ENCODE measurements around the gene MCTP1. TPM values are rescaled to one million over a fixed set of nuclear protein-coding genes. Genes with fewer than 3 reads are reported as not detected.

Gene MCTP1
- total RNA-seq, 1 experiment from 2014 or later = 2.5 TPM

- Mint-ChIP-seq H3K9me3 (peaks cover 4% of the 10 kb centered on the region in 2 experiments; a peak in 3 of 5 replicates), H3K27ac (0 out of 7 replicates have a peak overlapping the region, but pooled peaks of 1 of the 3 experiments have one; percentile 30), H3K4me1 (peaks cover 0 to 5% of the 10 kb centered on the region in 2 experiments; a peak in 1 of 4 replicates), H3K4me3 (no peak overlapping the region), H3K27me3 (ENCODE audit: low read depth) (no peaks in the 10 kb centered on the region), H3K36me3 (ENCODE audit: insufficient read depth in 1 of 3, low read depth in 3 of 3) (peaks cover 0 to 6% (median 2%) of the 10 kb centered on the region in 3 experiments; a peak in 1 of 7 replicates)
- Histone ChIP-seq H3K4me1 (ENCODE audit: insufficient read depth, low read length) (no peaks in the 10 kb centered on the region), H3K9me3 (ENCODE audit: control insufficient read depth, low read depth, low read length) (no peaks in the 10 kb centered on the region), H2AK5ac (ENCODE audit: insufficient read length, low read length) (no peak overlapping the region), H3K23ac (ENCODE audit: insufficient read length, low read depth, low read length) (no peak overlapping the region), H4K8ac (replicated peaks; ENCODE audit: insufficient read length, low read depth, low read length) (no peak overlapping the region), H2BK20ac (ENCODE audit: low read depth, low read length, poor library complexity, severe bottlenecking) (no peak overlapping the region), H3K27ac (ENCODE audit: insufficient read length, low read depth, low read length) (no peak overlapping the region), H4K5ac (ENCODE audit: insufficient read length, low read depth, low read length) (no peak overlapping the region), H3K18ac (ENCODE audit: insufficient read length, low read depth, low read length) (no peak overlapping the region), H2BK120ac (ENCODE audit: low read depth, low read length, poor library complexity, severe bottlenecking) (no peak overlapping the region), H2BK5ac (ENCODE audit: insufficient read length, low read length) (no peak overlapping the region), H4K20me1 (ENCODE audit: control insufficient read depth, insufficient read depth, insufficient read length) (no peaks in the 10 kb centered on the region), H2BK12ac (ENCODE audit: insufficient read length, low read depth, low read length) (no peak overlapping the region), H3K23me2 (ENCODE audit: insufficient read length, low read depth, low read length, poor library complexity, severe bottlenecking) (no peaks in the 10 kb centered on the region), H2BK15ac (ENCODE audit: low read depth, low read length) (no peak overlapping the region), H2AFZ (ENCODE audit: low read length) (no peak overlapping the region), H3K79me2 (ENCODE audit: insufficient read depth, low read length) (no peaks in the 10 kb centered on the region), H4K91ac (ENCODE audit: insufficient read length, low read depth, low read length) (no peak overlapping the region), H3K56ac (ENCODE audit: insufficient read length, low read depth, low read length) (no peak overlapping the region), H3K9ac (ENCODE audit: extremely low read depth, insufficient read length, low read length) (no peak overlapping the region), H3K27me3 (ENCODE audit: insufficient read depth, low read length) (no peaks in the 10 kb centered on the region), H3T11ph (ENCODE audit: low read length) (no peak overlapping the region), H3K79me1 (ENCODE audit: insufficient read depth, low read depth, low read length, poor library complexity, severe bottlenecking) (no peaks in the 10 kb centered on the region), H3K14ac (ENCODE audit: insufficient read depth, low read length) (no peak overlapping the region), H3K4ac (ENCODE audit: low read depth, low read length) (no peak overlapping the region), H3K4me2 (ENCODE audit: insufficient read depth, insufficient read length, low read length) (no peak overlapping the region)
- no peak for TF ChIP-seq CTCF (conservative IDR thresholded peaks at IDR 0.05)
- WGBS (ENCODE audit: extremely low coverage, insufficient read length, low lambda C conversion rate) = no CpG with 5 or more reads among the region's 2 CpGs
- DNase-seq = no peak
These were observed 55.2 kb downstream of the MCTP1 start for GRCh38 chr5:95229646-95230045.

All from H9 (cell line).